ENCODE data around the gene RAB37. TPM values are rescaled to one million over a fixed set of nuclear protein-coding genes. Genes with fewer than 3 reads are reported as not detected.

The RAB37 gene
- total and polyA plus RNA-seq, 8 donors: 2.0 to 42.9 (median 5.3) TPM; not detected in 3

DNA sequence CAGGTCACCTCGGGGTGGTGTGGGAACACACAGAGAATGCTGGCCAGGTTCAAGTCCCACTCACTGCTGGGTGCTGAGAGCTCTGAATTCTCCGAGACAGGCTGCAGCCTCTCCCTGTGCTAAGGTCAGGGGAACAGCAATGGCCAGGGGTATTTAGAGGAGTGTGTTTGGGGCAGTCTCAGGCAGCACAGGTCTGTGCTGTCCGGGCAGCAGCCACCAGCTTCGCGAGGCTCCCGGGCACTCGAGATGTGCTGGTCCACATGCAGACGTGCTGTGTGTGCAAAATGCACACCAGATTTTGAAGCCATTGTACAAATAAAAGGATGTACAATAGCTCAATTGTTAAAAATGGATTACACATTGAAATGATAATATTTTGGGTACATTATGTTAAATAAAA lies 18.5 kb downstream of the RAB37 start:
- intact Hi-C loops (cut with DNase I; ENCODE audit: low total_unique reads): no loop called here
- Histone ChIP-seq H3K27ac (no peak overlapping the region), H3K9me3 (no peaks in the 10 kb centered on the region), H3K4me1 (peaks cover 61 to 87% (median 73%) of the 10 kb centered on the region in 4 donors), H3K36me3 (peaks cover 0 to 4% (median 0%) of the 10 kb centered on the region in 4 donors), H3K4me3 (no peak overlapping the region), H3K27me3 (no peaks in the 10 kb centered on the region)
- 79 to 86% (median 83%) methylated on average over 8 of the region's 8 CpGs for WGBS, 5 donors
- DNase-seq: no peak
- TF ChIP-seq, protein P1, sequence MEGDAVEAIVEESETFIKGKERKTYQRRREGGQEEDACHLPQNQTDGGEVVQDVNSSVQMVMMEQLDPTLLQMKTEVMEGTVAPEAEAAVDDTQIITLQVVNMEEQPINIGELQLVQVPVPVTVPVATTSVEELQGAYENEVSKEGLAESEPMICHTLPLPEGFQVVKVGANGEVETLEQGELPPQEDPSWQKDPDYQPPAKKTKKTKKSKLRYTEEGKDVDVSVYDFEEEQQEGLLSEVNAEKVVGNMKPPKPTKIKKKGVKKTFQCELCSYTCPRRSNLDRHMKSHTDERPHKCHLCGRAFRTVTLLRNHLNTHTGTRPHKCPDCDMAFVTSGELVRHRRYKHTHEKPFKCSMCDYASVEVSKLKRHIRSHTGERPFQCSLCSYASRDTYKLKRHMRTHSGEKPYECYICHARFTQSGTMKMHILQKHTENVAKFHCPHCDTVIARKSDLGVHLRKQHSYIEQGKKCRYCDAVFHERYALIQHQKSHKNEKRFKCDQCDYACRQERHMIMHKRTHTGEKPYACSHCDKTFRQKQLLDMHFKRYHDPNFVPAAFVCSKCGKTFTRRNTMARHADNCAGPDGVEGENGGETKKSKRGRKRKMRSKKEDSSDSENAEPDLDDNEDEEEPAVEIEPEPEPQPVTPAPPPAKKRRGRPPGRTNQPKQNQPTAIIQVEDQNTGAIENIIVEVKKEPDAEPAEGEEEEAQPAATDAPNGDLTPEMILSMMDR (IDR thresholded peaks at IDR 0.05): no peak
- TF ChIP-seq EP300 (IDR thresholded peaks at IDR 0.05) (no peak), POLR2AphosphoS5 (IDR thresholded peaks at IDR 0.05) (no peak), POLR2A (IDR thresholded peaks at IDR 0.05) (no peak)

DNA sequence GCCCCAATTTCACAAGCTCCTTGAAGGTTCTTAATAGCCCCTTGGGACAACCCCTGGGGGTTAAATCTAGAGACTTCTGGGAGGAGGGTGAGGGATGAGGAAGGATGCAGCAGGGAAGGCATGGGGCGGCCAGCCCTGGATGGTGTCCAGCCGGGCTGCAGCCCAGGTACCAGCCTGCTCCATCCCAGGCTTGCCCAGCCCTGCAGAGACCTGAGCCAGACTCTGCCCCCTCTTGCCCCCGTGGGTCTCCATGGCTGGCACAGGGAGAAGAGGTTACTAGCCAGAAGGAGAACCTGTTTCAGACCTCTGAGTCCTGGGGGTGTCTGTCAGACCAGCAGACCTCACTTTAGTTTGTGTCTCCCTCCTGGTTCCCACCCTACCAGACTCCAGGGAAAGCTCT lies 19.8 kb downstream of the RAB37 start:
- intact Hi-C loops (cut with DNase I; ENCODE audit: low total_unique reads): no loop called here
- TF ChIP-seq POLR2AphosphoS5 (IDR thresholded peaks at IDR 0.05): no peak
- TF ChIP-seq, protein P1 (IDR thresholded peaks at IDR 0.05): no peak
- no peak for TF ChIP-seq POLR2A (IDR thresholded peaks at IDR 0.05)
- no peak for TF ChIP-seq EP300 (IDR thresholded peaks at IDR 0.05)
- no peaks in the 10 kb centered on the region for H3K9me3 ChIP-seq
- peak overlapping the region in 3 of 5 donors; percentile 69 to 75 (median 74) for H3K27ac ChIP-seq
- peak in 1 of 2 donors; percentile 52 for DNase-seq
- peaks cover 0 to 5% (median 0%) of the 10 kb centered on the region in 4 donors for H3K36me3 ChIP-seq
- H3K27me3 ChIP-seq: no peaks in the 10 kb centered on the region
- H3K4me1 ChIP-seq: peaks cover 60 to 87% (median 74%) of the 10 kb centered on the region in 4 donors
- no peak overlapping the region for H3K4me3 ChIP-seq
- 19 to 54% (median 27%) methylated on average over 3 of the region's 3 CpGs for WGBS, 5 donors

DNA sequence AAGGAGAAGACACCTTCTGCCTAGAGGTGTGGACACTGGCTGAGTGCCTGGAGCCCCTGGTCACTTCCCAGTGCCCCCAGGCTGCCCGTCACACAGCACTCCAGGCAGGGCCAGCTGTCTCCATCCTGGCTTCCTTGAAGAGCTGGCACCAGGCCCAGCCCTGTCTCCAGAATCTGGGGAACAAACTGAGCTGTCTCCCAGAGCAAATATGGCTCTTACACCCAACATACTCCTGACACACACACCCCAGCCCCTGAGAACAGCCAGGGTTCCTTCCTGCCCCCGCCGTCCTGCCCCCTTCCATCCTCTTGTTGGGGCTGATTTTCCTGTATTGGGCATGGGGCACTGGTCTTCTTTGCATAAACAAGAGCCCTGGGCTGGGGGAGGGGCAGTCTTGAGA lies 20.4 kb downstream of the RAB37 start:
- Histone ChIP-seq H3K27me3 (no peaks in the 10 kb centered on the region), H3K4me1 (peaks cover 60 to 87% (median 73%) of the 10 kb centered on the region in 4 donors), H3K27ac (peak overlapping the region; percentile 40 to 75 (median 69)), H3K9me3 (no peaks in the 10 kb centered on the region), H3K36me3 (peaks cover 0 to 8% (median 0%) of the 10 kb centered on the region in 4 donors), H3K4me3 (no peak overlapping the region)
- WGBS, 5 donors: 40 to 81% (median 65%) methylated on average over 2 to 3 of the region's 3 CpGs
- intact Hi-C loops (cut with DNase I; ENCODE audit: low total_unique reads): no loop called here
- TF ChIP-seq POLR2A (IDR thresholded peaks at IDR 0.05): no peak
- no peak for TF ChIP-seq POLR2AphosphoS5 (IDR thresholded peaks at IDR 0.05)
- TF ChIP-seq EP300 (IDR thresholded peaks at IDR 0.05): no peak
- TF ChIP-seq, protein P1 (IDR thresholded peaks at IDR 0.05): no peak
- DNase-seq: peak; percentile 71 to 73

DNA sequence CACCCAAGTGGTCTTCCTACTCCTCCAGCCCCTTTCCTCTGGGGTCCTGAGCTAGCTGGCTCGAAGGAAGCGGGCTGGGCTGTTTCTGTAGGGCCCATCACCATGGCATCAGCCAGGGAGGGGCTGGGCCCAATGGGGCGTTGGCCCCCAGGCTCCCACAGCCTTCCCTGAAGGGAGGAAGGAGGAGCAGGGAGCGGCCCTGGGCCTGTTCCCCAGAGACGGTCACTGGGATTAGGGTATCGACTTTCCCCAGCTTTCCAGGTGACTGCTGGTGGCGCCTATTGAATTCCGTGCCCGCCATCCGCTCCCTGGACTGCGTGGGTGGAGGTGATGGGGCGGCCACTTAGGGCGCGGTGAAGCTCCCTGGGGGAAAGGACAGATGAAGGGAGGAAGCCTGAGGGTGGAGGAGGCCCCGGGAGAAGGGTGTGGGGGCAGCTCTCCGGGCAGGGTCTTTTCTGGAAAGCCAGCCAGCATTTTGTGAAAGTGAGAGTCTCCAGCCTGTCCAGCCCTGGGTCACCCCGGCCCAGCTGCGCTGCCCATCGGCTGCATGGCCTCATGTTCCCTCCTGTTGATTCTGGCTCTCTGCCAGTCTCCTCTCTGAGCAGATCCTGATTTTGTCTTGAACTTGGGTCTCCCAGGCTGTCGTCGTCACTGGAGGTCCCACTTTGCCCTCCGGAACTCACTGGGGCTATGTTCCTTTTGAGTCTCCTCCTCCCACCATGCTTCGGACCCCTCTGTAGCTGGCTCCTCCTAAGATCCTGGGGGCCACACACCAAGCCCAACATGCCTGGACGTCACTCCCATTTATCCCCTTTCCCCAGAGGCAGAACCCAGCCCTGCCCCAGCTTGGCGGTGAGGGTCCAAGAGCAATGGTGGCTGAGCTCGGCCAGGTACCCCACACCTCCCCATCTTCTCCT lies 21.1 kb downstream of the RAB37 start:
- WGBS, 5 donors: 32 to 41% (median 35%) methylated on average over 16 to 26 of the region's 26 CpGs
- H3K9me3 ChIP-seq: no peaks in the 10 kb centered on the region
- peaks cover 65 to 87% (median 73%) of the 10 kb centered on the region in 4 donors for H3K4me1 ChIP-seq

More for the DNA sequence above, 21.1 kb downstream of the RAB37 start:
- peak overlapping the region; percentile 60 to 75 (median 69) for H3K27ac ChIP-seq
- no peaks in the 10 kb centered on the region for H3K27me3 ChIP-seq
- peaks cover 0 to 8% (median under 1%) of the 10 kb centered on the region in 4 donors for H3K36me3 ChIP-seq
- intact Hi-C loops (cut with DNase I; ENCODE audit: low total_unique reads): no loop called here
- peak; percentile 59 to 74 for DNase-seq
- TF ChIP-seq EP300 (IDR thresholded peaks at IDR 0.05): no peak
- TF ChIP-seq, protein P1 (IDR thresholded peaks at IDR 0.05): no peak
- TF ChIP-seq POLR2AphosphoS5 (IDR thresholded peaks at IDR 0.05): no peak
- TF ChIP-seq POLR2A (IDR thresholded peaks at IDR 0.05): no peak
- peak overlapping the region in 1 of 4 donors; percentile 6 for H3K4me3 ChIP-seq
